Measurements from ENCODE around the gene EDN2.

The EDN2 gene

DNA sequence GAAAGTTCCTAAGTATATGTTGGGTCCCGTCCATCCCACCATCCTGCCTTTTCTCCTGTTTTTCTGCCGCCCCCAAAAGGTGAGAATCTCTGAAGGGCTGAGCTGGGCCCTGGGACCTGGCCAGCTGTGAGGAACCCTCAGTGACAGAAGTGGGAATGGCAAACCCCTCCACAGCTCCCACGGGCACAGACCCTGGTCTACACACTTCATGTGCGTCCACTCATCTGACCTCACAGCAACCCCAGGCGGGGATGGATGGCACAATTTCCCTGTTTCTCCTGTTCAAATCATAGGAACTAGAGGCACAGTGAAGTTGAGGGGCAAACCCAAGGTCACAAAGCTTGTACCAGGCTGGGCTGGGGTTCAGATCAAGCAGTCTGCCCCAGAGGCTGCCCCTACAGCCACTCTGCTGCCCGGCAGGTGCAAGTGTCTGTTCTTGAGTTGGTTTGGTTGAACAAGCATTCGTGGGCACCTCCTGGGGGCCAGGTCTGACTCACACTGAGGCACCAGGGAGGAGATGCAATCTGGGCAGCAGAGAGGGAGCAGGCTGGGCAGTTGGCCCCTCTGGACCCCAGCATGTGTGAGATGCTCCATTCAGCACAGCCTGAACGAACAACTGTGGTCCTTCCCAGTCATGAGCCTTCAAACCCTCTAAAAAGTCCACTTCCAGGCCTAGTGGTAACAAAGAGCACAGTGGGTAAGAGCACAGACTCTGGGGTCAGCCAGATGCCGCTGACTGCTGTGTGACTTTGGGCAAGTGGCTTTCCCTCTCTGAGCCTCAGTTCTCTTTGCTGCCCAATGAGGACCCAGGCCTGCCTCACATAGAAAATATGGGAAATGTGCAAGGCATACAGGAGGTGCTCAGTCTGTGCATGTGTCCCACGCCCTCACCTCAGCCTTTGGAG is 4.0 kb downstream of the EDN2 start:
- Histone ChIP-seq H3K9me3 (replicated peaks in 1 of 2; ENCODE audit: control insufficient read depth in 2 of 2, insufficient read depth in 1 of 2, low read depth in 1 of 2, low read length in 2 of 2) (no peaks in the 10 kb centered on the region), H3K79me1 (ENCODE audit: low read depth, low read length) (no peaks in the 10 kb centered on the region), H4K91ac (ENCODE audit: low read depth, low read length, poor library complexity) (peak overlapping the region; percentile 57), H3K4me2 (ENCODE audit: insufficient read depth, low read length, poor library complexity, severe bottlenecking) (no peak overlapping the region), H2AFZ (ENCODE audit: low read length) (no peak overlapping the region), H3K27ac (replicated peaks; ENCODE audit: low read length) (no peak overlapping the region), H2BK12ac (ENCODE audit: low read length) (no peak overlapping the region), H2BK120ac (ENCODE audit: low read depth, low read length) (peak overlapping the region; percentile 22), H3K23ac (ENCODE audit: low read depth, low read length, poor library complexity) (no peak overlapping the region), H3K4me3 (ENCODE audit: low read length in 2 of 2) (no peak overlapping the region), H2BK15ac (ENCODE audit: low read length) (peak overlapping the region; percentile 45), H3K14ac (ENCODE audit: low read length) (peak overlapping the region; percentile 25), H3K18ac (ENCODE audit: low read length) (peak overlapping the region; percentile 55), H4K8ac (ENCODE audit: low read depth, low read length) (no peak overlapping the region), H2AK5ac (ENCODE audit: low read depth, low read length) (peak overlapping the region; percentile 31), H3K4ac (ENCODE audit: low read length) (peak overlapping the region; percentile 45), H3K4me1 (ENCODE audit: control insufficient read depth in 2 of 2, insufficient read depth in 1 of 2, low read depth in 1 of 2, low read length in 2 of 2) (peaks cover 9 to 28% of the 10 kb centered on the region in 2 donors), H3K27me3 (ENCODE audit: control insufficient read depth in 3 of 3, insufficient read depth in 3 of 3, low read depth in 1 of 3, low read length in 3 of 3) (no peaks in the 10 kb centered on the region), H3K36me3 (replicated peaks in 1 of 2; ENCODE audit: control insufficient read depth in 2 of 2, insufficient read depth in 2 of 2, low read length in 2 of 2) (no peaks in the 10 kb centered on the region), H3K9ac (ENCODE audit: low read depth, low read length, poor library complexity) (no peak overlapping the region), H2BK5ac (ENCODE audit: low read length) (no peak overlapping the region)
- no CpG with 5 or more reads among the region's 10 CpGs for WGBS, 2 donors (ENCODE audit: extremely low coverage in 2 of 2, insufficient read length in 2 of 2, insufficient replicate concordance in 1 of 2)
- no peak for DNase-seq (ENCODE audit: low spot score)

GRCh38 chr1:41479808-41480160 is 4.7 kb downstream of the EDN2 start:
- Histone ChIP-seq H3K4me1 (ENCODE audit: control insufficient read depth in 2 of 2, insufficient read depth in 1 of 2, low read depth in 1 of 2, low read length in 2 of 2) (peaks cover 13 to 27% of the 10 kb centered on the region in 2 donors), H2BK15ac (ENCODE audit: low read length) (no peak overlapping the region), H3K18ac (ENCODE audit: low read length) (no peak overlapping the region), H2AK5ac (ENCODE audit: low read depth, low read length) (peak overlapping the region; percentile 93), H2BK120ac (ENCODE audit: low read depth, low read length) (peak overlapping the region; percentile 17), H3K23ac (ENCODE audit: low read depth, low read length, poor library complexity) (no peak overlapping the region), H4K91ac (ENCODE audit: low read depth, low read length, poor library complexity) (no peak overlapping the region), H3K27ac (replicated peaks; ENCODE audit: low read length) (no peak overlapping the region), H3K9me3 (replicated peaks in 1 of 2; ENCODE audit: control insufficient read depth in 2 of 2, insufficient read depth in 1 of 2, low read depth in 1 of 2, low read length in 2 of 2) (no peaks in the 10 kb centered on the region), H3K9ac (ENCODE audit: low read depth, low read length, poor library complexity) (no peak overlapping the region), H3K4me2 (ENCODE audit: insufficient read depth, low read length, poor library complexity, severe bottlenecking) (no peak overlapping the region), H4K8ac (ENCODE audit: low read depth, low read length) (no peak overlapping the region), H3K4ac (ENCODE audit: low read length) (no peak overlapping the region), H3K4me3 (ENCODE audit: low read length in 2 of 2) (no peak overlapping the region), H2BK12ac (ENCODE audit: low read length) (no peak overlapping the region), H3K27me3 (ENCODE audit: control insufficient read depth in 3 of 3, insufficient read depth in 3 of 3, low read depth in 1 of 3, low read length in 3 of 3) (no peaks in the 10 kb centered on the region), H3K36me3 (replicated peaks in 1 of 2; ENCODE audit: control insufficient read depth in 2 of 2, insufficient read depth in 2 of 2, low read length in 2 of 2) (no peaks in the 10 kb centered on the region), H2BK5ac (ENCODE audit: low read length) (no peak overlapping the region), H2AFZ (ENCODE audit: low read length) (peak overlapping the region; percentile 31), H3K14ac (ENCODE audit: low read length) (no peak overlapping the region), H3K79me1 (ENCODE audit: low read depth, low read length) (no peaks in the 10 kb centered on the region)
- no CpG with 5 or more reads among the region's 3 CpGs for WGBS, 2 donors (ENCODE audit: extremely low coverage in 2 of 2, insufficient read length in 2 of 2, insufficient replicate concordance in 1 of 2)
- no peak for DNase-seq (ENCODE audit: low spot score)

DNA sequence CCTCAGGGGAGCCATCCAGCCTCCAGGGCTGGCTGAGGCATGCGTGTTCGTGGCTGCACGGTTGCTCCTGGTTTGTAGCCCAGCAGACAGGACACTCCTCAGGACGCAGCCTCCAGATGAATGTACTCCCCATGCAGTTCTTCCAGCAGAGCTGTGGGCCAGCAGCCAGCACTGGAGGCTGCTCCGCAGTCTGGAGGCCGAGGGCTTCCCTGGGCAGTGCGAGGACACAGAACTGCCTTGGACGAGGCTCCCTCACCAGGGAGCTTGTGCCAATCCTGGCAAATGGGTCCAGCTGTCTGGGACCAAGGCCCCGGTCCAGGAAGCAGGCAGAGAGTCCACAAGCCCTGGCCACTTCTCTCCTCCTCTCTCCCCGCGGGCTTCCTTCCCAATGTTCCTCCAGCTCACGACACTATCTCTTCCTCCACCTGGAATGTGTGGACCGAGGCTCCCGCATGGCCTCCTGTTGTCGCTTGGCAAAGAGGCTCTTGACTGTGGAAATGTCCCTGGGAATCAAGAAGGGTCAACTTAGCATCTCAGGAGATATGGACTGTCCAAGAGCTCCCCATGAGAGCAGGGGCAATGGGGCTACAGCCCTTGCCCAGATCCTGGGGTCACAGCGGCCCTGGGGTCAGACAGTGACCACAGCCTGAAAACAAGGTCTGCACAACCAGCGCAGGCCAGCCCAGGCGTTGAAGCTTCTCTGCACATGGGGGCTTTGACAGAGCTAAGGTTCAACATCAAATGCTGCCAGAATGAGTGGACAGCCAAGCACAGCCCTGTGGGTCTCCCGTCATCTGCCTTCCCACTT is 5.3 kb downstream of the EDN2 start:
- no peaks in the 10 kb centered on the region for H3K27me3 ChIP-seq (ENCODE audit: control insufficient read depth in 3 of 3, insufficient read depth in 3 of 3, low read depth in 1 of 3, low read length in 3 of 3)
- H2AFZ ChIP-seq (ENCODE audit: low read length): no peak overlapping the region
- DNase-seq (ENCODE audit: low spot score): no peak
- no peak overlapping the region for H3K4ac ChIP-seq (ENCODE audit: low read length)
- H3K18ac ChIP-seq (ENCODE audit: low read length): peak overlapping the region; percentile 78
- H3K27ac ChIP-seq (replicated peaks; ENCODE audit: low read length): no peak overlapping the region
- H3K23ac ChIP-seq (ENCODE audit: low read depth, low read length, poor library complexity): peak overlapping the region; percentile 89
- H3K4me3 ChIP-seq (ENCODE audit: low read length in 2 of 2): no peak overlapping the region
- peak overlapping the region; percentile 32 for H4K91ac ChIP-seq (ENCODE audit: low read depth, low read length, poor library complexity)
- no CpG with 5 or more reads among the region's 19 CpGs for WGBS, 2 donors (ENCODE audit: extremely low coverage in 2 of 2, insufficient read length in 2 of 2, insufficient replicate concordance in 1 of 2)
- H3K14ac ChIP-seq (ENCODE audit: low read length): peak overlapping the region; percentile 76
- H3K4me2 ChIP-seq (ENCODE audit: insufficient read depth, low read length, poor library complexity, severe bottlenecking): no peak overlapping the region
- H3K9me3 ChIP-seq (replicated peaks in 1 of 2; ENCODE audit: control insufficient read depth in 2 of 2, insufficient read depth in 1 of 2, low read depth in 1 of 2, low read length in 2 of 2): no peaks in the 10 kb centered on the region
- H2BK120ac ChIP-seq (ENCODE audit: low read depth, low read length): peak overlapping the region; percentile 17
- H2AK5ac ChIP-seq (ENCODE audit: low read depth, low read length): peak overlapping the region; percentile 93
- H2BK12ac ChIP-seq (ENCODE audit: low read length): peak overlapping the region; percentile 91
- no peaks in the 10 kb centered on the region for H3K79me1 ChIP-seq (ENCODE audit: low read depth, low read length)
- H4K8ac ChIP-seq (ENCODE audit: low read depth, low read length): no peak overlapping the region
- H3K4me1 ChIP-seq (ENCODE audit: control insufficient read depth in 2 of 2, insufficient read depth in 1 of 2, low read depth in 1 of 2, low read length in 2 of 2): peaks cover 18 to 32% of the 10 kb centered on the region in 2 donors
- no peak overlapping the region for H3K9ac ChIP-seq (ENCODE audit: low read depth, low read length, poor library complexity)
- H3K36me3 ChIP-seq (replicated peaks in 1 of 2; ENCODE audit: control insufficient read depth in 2 of 2, insufficient read depth in 2 of 2, low read length in 2 of 2): no peaks in the 10 kb centered on the region
- peak overlapping the region; percentile 63 for H2BK15ac ChIP-seq (ENCODE audit: low read length)
- H2BK5ac ChIP-seq (ENCODE audit: low read length): peak overlapping the region; percentile 42
